BJ (cell line): ENCODE data around the gene TCOF1. TPM values are rescaled to one million over a fixed set of nuclear protein-coding genes. Genes with fewer than 3 reads are reported as not detected.

Source experiments
- CTCF ChIA-PET: fragments of 350-600 bp; formaldehyde crosslinking; extraction: SDS; loops from one replicate; lab custom pipeline; 2021; ENCODE audit warnings: antibody characterized with exemption, inconsistent platforms; lab: Yijun Ruan, JAX
- POLR2A ChIA-PET: fragments of 300-600 bp; sonication (Branson Sonifier 250); formaldehyde crosslinking; extraction: SDS; loops from one replicate; lab custom pipeline; 2021; ENCODE audit warnings: antibody characterized with exemption; lab: Charles Lee
- DNase-seq: peaks from one replicate; pipeline ENCODE4 v3.0.0-alpha.2; 2011; ENCODE audit warnings: low read depth
- H3K27me3 ChIP-seq: 2 replicates; pipeline ENCODE4 v1.6.0; 2011; ENCODE audit warnings: low read length; ENCODE audit not compliant: control insufficient read depth, insufficient read depth
- H3K36me3 ChIP-seq: 2 replicates; pipeline ENCODE4 v1.5.1; 2011; ENCODE audit warnings: low read length; ENCODE audit not compliant: control insufficient read depth, insufficient read depth
- H3K4me3 ChIP-seq: 2 replicates; pipeline ENCODE4 v1.5.1; 2011; ENCODE audit warnings: low read depth, mild to moderate bottlenecking, control low read depth, low read length
- polyA plus RNA-seq: library from polyadenylated mRNA; depleted of rRNA; stranded (reverse); fragments of >200 nt; gene quantifications from 2 replicates; pipeline ENCODE4 v1.2.3, GENCODE V29; 2011
- TF ChIP-seq, protein P1 (sequence below): IDR thresholded peaks from 2 replicates; pipeline ENCODE4 v1.5.1; 2011; ENCODE audit warnings: low read depth, mild to moderate bottlenecking, control low read depth, inconsistent platforms, low read length, moderate library complexity; ENCODE audit not compliant: insufficient read depth

TCOF1 gene
- polyA plus RNA-seq, 1 experiment, result 9.7 TPM

GRCh38 chr5:150329038-150329437 is 28.5 kb upstream of the TCOF1 start:
- TF ChIP-seq, protein P1, sequence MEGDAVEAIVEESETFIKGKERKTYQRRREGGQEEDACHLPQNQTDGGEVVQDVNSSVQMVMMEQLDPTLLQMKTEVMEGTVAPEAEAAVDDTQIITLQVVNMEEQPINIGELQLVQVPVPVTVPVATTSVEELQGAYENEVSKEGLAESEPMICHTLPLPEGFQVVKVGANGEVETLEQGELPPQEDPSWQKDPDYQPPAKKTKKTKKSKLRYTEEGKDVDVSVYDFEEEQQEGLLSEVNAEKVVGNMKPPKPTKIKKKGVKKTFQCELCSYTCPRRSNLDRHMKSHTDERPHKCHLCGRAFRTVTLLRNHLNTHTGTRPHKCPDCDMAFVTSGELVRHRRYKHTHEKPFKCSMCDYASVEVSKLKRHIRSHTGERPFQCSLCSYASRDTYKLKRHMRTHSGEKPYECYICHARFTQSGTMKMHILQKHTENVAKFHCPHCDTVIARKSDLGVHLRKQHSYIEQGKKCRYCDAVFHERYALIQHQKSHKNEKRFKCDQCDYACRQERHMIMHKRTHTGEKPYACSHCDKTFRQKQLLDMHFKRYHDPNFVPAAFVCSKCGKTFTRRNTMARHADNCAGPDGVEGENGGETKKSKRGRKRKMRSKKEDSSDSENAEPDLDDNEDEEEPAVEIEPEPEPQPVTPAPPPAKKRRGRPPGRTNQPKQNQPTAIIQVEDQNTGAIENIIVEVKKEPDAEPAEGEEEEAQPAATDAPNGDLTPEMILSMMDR, result no peak
- no peak overlapping the region for H3K4me3 ChIP-seq
- H3K36me3 ChIP-seq, result no peaks in the 10 kb centered on the region
- POLR2A ChIA-PET, result no interaction called here
- DNase-seq, result no peak
- no peaks in the 10 kb centered on the region for H3K27me3 ChIP-seq
- CTCF ChIA-PET, result interaction anchor here (2.0 kb wide), 1 partner anchor 11 kb away, joined by 11 read pairs; no protein-coding TSS in a partner anchor

DNA sequence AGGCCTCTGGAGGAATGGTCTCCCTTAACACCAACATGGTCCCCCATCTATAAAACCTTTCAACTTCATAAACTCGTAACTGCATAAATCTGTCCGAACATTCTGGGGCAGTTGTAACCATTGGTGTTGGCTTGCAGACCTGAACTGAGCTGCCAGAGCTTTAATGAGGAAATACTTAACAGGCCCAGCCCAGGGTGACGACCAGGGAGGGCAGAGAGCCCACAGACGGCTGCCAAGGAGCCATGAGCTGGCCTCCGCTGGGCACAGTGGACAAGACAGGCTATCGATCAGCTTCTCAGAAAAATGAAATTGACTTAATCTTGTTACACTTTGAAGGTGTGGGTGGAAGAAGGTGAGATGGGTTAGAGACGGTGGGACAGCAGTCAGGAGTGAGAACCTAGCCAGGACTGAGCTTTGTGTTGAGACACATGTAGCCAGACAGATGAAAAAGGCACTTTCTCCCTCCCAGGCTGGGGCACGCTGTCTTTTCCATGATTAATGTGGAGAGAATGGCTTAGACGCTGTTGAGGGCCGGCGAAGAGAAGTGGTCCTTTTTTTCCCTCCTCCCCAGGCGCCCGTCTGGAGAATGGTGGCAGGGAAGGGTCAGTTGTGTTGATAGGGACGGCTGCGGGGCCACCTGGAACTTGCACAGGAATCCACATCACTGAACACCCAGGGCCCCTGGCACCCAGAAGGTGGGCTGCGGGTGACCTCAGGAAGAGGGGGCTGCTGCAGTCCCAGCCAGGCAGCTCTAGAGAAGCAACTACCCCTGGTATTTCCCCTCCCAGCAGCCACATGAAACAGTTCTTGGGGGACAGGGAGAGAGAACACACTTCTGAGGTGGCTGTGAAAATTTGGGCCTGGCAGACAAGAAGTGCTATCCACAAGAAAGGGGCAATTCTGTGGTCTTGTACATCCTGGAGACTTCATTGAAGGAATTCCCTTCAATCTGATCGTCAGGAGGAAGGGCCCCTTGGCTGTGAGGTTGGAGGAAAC is 27.3 kb upstream of the TCOF1 start:
- Histone ChIP-seq H3K36me3 (no peaks in the 10 kb centered on the region), H3K4me3 (no peak overlapping the region), H3K27me3 (no peaks in the 10 kb centered on the region)
- TF ChIP-seq, protein P1, result no peak
- DNase-seq, result no peak
- ChIA-PET CTCF (interaction anchor here (0.7 to 2.0 kb wide), 3 partner anchors 10 to 21 kb away, joined by 3 to 11 read pairs (median 4); no protein-coding TSS in a partner anchor), POLR2A (no interaction called here)

GRCh38 chr5:150333400-150333799 is 24.1 kb upstream of the TCOF1 start:
- no peaks in the 10 kb centered on the region for H3K27me3 ChIP-seq
- TF ChIP-seq, protein P1, result no peak
- POLR2A ChIA-PET, result no interaction called here
- DNase-seq, result no peak
- no peak overlapping the region for H3K4me3 ChIP-seq
- CTCF ChIA-PET, result interaction anchor here (1.1 to 1.4 kb wide), 2 partner anchors 17 to 65 kb away, joined by 3 to 4 read pairs; no protein-coding TSS in a partner anchor
- H3K36me3 ChIP-seq, result no peaks in the 10 kb centered on the region

- DNase-seq, result no peak
- POLR2A ChIA-PET, result interaction anchor here (0.7 kb wide), 1 partner anchor 193 kb away, joined by 3 read pairs; no protein-coding TSS in a partner anchor
Measured at GRCh38 chr5:150335778-150336177, 21.7 kb upstream of the TCOF1 start.

More at GRCh38 chr5:150335778-150336177, 21.7 kb upstream of the TCOF1 start:
- Histone ChIP-seq H3K36me3 (no peaks in the 10 kb centered on the region), H3K4me3 (no peak overlapping the region), H3K27me3 (no peaks in the 10 kb centered on the region)
- TF ChIP-seq, protein P1, result no peak
- CTCF ChIA-PET, result interaction anchor here (1.3 kb wide), 1 partner anchor 61 kb away, joined by 4 read pairs; no protein-coding TSS in a partner anchor
